HCT116 (cell line): ENCODE results near the gene UNKL.

ENCODE experiments used
- CBX3 ChIP-seq: IDR thresholded peaks from 2 replicates; pipeline ENCODE4 v1.6.1; 2012; ENCODE audit warnings: low read depth
- EGR1 ChIP-seq: IDR thresholded peaks from 2 replicates; pipeline ENCODE4 v1.6.1; 2012; ENCODE audit warnings: low read depth
- EZH2 ChIP-seq: fragments of 200-600 bp; sonication (generic); IDR thresholded peaks from 2 replicates; pipeline ENCODE4 v1.6.1; 2017; ENCODE audit warnings: antibody characterized with exemption, mixed run types
- EZH2phosphoT487 ChIP-seq: fragments of 200-600 bp; IDR thresholded peaks from 2 replicates; pipeline ENCODE4 v1.6.1; 2018; ENCODE audit warnings: antibody characterized with exemption, borderline replicate concordance
- POLR2A ChIP-seq: IDR thresholded peaks from 2 replicates; pipeline ENCODE4 v1.7.0; 2011; ENCODE audit warnings: borderline replicate concordance; ENCODE audit not compliant: insufficient read depth, insufficient read length; ENCODE audit errors: extremely low read depth
- POLR2AphosphoS5 ChIP-seq: IDR thresholded peaks from 2 replicates; pipeline ENCODE4 v1.6.1; 2011; ENCODE audit warnings: mild to moderate bottlenecking, low read depth, low read length, moderate library complexity
- SP1 ChIP-seq: IDR thresholded peaks from 2 replicates; pipeline ENCODE4 v1.6.1; 2012; ENCODE audit warnings: low read depth
- SRF ChIP-seq: IDR thresholded peaks from 2 replicates; pipeline ENCODE4 v1.6.1; 2012; ENCODE audit warnings: low read depth
- ZFX ChIP-seq: fragments of 450-650 bp; IDR thresholded peaks from 2 replicates; pipeline ENCODE4 v1.6.1; 2017
- TF ChIP-seq, protein P1 (sequence below), 3 experiments: fragments of 200-600 bp in 1 of 3; sonication (generic) in 1 of 3; IDR thresholded peaks in 2 of 3; conservative IDR thresholded peaks in 1 of 3; 2 replicates each; pipeline ENCODE4 v1.5.1; 2012 to 2017; ENCODE audit warnings: low read depth in 2 of 3, low read length in 2 of 3, antibody characterized with exemption in 1 of 3, borderline replicate concordance in 1 of 3, control low read depth in 1 of 3, mild to moderate bottlenecking in 1 of 3, mixed read lengths in 1 of 3, mixed run types in 1 of 3, moderate library complexity in 1 of 3; ENCODE audit not compliant: insufficient read depth in 1 of 3
- TF ChIP-seq, protein P2 (sequence below): IDR thresholded peaks from 2 replicates; pipeline ENCODE4 v1.6.1; 2012; ENCODE audit warnings: low read depth
- TF ChIP-seq, protein P3 (sequence below): IDR thresholded peaks from 2 replicates; pipeline ENCODE4 v1.6.1; 2012

DNA sequence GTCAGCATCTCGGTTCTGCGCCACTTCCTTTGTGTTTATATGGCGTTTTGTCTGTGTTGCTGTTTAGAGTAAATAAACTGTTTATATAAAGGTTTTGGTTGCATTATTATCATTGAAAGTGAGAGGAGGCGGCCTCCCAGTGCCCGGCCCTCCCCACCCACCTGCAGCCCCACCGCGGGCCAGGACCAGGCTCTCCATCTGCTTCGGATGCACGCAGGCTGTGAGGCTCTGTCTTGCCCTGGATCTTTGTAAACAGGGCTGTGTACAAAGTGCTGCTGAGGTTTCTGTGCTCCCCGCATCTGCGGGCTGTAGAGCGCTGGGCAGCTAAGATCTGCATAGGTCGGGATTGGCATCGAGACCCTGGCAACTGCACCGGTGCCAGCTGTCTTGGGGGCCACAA, 89.2 kb downstream of the UNKL start:
- TF ChIP-seq, protein P1, sequence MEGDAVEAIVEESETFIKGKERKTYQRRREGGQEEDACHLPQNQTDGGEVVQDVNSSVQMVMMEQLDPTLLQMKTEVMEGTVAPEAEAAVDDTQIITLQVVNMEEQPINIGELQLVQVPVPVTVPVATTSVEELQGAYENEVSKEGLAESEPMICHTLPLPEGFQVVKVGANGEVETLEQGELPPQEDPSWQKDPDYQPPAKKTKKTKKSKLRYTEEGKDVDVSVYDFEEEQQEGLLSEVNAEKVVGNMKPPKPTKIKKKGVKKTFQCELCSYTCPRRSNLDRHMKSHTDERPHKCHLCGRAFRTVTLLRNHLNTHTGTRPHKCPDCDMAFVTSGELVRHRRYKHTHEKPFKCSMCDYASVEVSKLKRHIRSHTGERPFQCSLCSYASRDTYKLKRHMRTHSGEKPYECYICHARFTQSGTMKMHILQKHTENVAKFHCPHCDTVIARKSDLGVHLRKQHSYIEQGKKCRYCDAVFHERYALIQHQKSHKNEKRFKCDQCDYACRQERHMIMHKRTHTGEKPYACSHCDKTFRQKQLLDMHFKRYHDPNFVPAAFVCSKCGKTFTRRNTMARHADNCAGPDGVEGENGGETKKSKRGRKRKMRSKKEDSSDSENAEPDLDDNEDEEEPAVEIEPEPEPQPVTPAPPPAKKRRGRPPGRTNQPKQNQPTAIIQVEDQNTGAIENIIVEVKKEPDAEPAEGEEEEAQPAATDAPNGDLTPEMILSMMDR (IDR thresholded peaks at IDR 0.05 in 2 of 3, conservative IDR thresholded peaks at IDR 0.05 in 1 of 3; ENCODE audit: borderline replicate concordance in 1 of 3, insufficient read depth in 1 of 3, low read depth in 2 of 3, low read length in 2 of 3), result no peak
- TF ChIP-seq, protein P2, sequence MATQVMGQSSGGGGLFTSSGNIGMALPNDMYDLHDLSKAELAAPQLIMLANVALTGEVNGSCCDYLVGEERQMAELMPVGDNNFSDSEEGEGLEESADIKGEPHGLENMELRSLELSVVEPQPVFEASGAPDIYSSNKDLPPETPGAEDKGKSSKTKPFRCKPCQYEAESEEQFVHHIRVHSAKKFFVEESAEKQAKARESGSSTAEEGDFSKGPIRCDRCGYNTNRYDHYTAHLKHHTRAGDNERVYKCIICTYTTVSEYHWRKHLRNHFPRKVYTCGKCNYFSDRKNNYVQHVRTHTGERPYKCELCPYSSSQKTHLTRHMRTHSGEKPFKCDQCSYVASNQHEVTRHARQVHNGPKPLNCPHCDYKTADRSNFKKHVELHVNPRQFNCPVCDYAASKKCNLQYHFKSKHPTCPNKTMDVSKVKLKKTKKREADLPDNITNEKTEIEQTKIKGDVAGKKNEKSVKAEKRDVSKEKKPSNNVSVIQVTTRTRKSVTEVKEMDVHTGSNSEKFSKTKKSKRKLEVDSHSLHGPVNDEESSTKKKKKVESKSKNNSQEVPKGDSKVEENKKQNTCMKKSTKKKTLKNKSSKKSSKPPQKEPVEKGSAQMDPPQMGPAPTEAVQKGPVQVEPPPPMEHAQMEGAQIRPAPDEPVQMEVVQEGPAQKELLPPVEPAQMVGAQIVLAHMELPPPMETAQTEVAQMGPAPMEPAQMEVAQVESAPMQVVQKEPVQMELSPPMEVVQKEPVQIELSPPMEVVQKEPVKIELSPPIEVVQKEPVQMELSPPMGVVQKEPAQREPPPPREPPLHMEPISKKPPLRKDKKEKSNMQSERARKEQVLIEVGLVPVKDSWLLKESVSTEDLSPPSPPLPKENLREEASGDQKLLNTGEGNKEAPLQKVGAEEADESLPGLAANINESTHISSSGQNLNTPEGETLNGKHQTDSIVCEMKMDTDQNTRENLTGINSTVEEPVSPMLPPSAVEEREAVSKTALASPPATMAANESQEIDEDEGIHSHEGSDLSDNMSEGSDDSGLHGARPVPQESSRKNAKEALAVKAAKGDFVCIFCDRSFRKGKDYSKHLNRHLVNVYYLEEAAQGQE, result no peak
- TF ChIP-seq EZH2 (no peak), CBX3 (no peak), ZFX (no peak), SP1 (no peak), EZH2phosphoT487 (no peak), POLR2A (no peak), EGR1 (no peak), POLR2AphosphoS5 (no peak), SRF (no peak)
- TF ChIP-seq, protein P3, sequence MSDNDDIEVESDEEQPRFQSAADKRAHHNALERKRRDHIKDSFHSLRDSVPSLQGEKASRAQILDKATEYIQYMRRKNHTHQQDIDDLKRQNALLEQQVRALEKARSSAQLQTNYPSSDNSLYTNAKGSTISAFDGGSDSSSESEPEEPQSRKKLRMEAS, result no peak
